Retina (tissue), 1 donor: ENCODE data around the gene ELMO1.

Experiments used
- DNase-seq: peaks from one replicate; pipeline ENCODE4 v3.0.0-alpha.2; 2016

The ELMO1 gene

DNA sequence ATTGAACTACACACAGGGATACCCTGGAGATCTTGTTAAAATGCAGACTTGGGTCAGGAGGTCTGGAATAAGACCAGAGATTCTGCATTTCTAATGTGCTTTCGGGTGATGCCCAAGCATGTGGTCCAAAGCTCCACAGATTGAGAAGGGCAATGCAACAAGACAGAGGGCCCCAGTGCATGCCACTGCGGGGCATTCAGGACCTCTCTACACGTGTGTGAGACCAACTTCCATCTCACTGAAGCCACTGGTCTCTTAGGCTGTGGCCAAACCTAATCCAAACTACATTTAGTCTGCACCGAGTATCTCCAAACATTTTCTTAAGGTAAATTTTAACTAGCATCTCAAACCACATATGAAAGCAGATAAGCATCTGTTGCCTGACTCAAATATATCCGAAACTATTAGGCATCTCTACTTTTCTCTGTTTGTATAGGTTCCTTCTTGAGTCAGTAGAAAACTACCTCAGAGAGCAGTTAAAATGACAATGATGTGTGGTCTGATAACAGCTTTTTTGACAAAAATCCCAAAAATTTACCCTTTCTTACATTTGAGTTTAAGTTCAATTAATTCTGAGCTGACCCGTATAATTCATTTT, 107.5 kb downstream of the ELMO1 start:
- no peak for DNase-seq

DNA sequence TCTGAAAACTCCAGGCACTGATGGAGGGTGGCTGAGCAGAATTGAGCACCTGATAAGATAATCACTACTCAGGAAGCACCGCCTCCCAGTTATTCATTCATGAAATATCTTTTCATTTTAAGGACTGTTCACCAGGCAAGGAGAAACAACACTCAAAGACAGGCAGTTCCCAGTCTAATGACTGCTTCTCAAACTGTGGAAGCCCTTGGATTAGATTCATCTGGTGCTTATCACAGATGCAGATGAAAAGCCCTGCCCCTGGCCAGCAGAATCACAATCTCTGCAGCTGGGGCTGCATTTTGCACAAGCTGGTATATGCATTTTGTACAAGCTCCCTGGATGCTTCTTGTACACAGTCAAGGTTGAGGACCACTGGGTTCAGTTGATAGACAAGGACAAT, 109.7 kb downstream of the ELMO1 start:
- DNase-seq, result no peak

DNA sequence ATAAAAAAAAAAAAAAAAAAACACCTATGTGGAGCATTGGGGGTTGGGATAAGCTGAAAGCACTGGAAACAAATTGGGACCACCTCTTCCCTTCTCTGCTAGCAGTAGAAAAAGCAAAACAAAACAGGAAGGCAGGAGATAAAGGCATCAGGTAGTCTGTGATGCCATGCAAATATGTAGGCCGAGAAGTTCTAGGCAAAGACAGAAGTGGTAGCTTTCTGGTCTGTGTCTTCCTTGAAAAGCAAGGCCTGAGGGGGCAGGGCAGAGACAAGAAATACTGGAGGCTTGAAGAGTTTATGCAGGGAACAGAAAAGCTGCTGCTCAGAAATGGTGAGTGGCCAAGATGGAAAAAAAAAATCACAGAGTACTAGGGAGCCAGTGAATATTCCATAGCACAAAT, 111.1 kb downstream of the ELMO1 start:
- no peak for DNase-seq

DNA sequence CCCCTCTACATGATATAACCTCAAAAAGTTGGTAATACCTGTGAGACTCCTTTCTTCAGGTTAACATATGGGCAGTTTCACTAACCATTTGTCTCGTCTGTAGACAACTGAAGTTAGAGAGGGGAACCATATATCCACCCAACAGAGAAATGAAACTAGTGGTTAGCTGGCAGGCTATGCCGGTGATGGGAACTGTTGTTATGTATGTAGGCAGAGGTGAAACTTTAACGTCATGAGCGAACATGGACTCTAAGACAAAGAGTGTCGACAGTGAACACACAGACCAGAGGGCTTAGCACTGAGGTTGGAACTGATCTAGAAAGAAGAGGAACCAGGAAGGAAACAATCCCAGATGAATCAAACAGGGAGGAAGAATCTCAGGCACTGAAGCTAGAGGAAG, 112.4 kb downstream of the ELMO1 start:
- DNase-seq, result no peak

DNA sequence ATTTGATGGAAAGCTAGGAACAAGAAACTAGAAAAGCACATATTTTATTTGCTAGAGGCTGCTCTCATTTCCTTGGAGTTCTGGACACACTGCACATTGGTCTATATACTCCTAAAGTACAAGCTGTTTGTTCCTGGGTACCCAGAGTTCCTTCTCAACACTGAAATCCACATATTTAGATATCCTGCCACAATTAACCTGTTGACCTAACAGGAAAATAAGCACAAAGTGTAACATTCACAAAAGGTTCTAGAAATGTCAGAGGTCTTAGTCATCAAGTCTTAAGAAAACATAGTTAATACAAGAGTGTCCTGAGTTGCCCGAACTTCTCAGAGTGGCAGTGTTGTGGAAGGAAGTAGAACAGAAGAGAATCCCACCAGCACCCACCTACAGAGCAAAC, 115.6 kb downstream of the ELMO1 start:
- no peak for DNase-seq

DNA sequence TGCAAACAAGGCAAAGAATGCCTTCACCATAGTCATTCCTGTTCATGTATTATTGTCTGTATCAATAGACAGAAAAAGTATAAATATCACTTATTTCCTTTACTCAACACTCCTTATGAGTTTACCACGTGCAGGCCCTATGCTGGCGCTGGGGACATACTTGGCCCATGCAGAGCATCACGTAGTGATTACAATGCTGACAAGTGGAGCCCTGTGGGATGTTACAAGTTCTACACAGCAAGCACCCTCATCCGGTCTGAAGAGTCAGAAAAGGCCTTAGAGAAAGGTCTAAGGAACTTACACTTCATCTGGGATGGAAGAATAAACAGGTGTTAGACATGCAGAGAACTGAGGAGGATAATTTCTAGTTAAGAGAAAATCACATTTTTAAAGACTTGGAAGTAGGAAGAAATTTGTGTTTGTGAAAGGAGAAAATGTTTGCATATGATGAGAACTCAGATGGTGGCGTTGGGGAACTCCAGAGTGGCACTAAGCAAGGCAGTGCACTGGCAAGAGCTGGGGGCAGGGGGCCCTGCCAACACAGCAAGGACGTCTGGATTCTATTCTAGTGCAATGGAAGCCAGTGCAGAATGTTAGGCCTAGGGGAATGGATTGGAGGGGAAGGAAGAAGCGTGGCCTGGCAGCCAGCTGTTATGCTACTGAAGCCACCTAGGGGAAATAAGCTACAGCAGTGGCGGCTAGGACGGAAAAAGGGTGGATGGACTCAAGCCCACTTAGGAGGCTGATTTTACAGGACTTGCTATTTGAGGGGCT, 116.2 kb downstream of the ELMO1 start:
- no peak for DNase-seq

DNA sequence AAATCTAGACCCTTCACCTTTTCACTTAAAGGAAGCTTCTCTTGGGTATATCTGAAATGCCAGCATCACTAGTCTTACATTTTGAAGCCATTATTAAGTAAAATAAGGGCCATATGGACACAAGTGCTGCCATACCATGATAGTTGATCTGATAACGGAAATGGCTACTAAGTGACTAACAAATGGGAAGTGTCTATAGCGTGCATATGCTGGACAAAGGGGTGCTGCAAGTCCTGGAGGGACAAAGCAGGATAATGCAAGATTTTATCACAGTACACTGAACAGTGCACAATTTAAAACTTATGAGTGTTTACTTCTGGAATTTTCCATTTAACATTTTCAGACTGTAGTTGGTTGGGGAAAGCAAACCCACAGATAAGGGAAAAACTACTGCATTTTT, 117.9 kb downstream of the ELMO1 start:
- DNase-seq, result no peak

DNA sequence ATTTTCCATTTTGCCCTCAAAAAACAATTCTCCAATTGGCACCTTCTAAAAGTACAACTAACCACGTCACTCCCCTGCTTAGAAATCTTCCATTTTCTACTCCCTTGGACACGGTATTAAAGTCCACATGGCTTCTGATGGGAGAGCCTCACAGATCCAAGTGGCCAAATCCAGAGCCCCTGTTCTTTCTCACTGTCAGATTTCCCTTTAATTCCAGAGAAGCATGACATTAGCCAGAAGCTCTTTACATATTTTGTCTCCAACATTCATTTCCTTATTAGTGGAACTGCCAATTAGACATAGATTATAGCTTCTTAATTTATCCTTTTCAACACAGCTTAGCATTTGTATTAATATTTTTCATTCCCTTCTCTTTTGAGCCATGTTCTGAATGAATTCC, 118.7 kb downstream of the ELMO1 start:
- no peak for DNase-seq

DNA sequence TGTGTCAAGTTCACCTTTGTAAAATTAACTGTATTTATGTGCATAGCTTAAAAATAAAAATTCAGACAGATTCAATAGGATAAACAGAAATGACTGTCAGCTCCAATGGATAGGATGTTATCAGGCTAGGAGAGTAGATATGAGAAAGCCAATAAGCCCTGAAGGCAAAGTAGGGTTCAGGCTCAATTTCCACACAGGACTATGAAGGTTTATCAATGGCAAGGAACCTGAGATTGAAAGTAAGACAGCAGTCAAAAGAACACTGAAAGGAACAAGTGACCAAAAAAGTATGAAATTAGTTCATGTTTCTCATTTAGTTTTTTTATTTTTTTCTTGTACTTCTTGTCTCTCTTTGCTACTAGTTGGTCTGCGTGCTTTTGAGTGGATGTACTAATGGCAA, 121.4 kb downstream of the ELMO1 start:
- DNase-seq, result no peak

DNA sequence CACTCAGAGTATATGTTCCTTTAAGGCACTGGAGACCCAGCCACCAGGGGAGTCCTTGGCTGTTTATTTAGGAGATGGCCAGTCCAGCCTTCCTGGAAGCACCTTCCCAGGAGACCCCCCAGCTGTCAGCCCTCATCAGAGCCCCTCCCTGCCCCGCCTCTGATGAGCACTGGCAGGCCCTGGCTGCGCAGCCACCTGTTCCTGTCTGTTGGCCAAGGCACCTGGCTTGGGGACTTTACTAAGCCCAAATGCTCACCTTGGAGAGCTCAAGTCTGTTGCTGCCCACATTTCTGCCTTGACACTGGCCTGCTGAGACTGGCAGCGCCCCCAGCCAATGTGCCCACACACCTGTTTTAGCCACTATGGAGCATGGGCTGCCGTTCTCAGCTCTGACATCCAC, 124.7 kb downstream of the ELMO1 start:
- no peak for DNase-seq

DNA sequence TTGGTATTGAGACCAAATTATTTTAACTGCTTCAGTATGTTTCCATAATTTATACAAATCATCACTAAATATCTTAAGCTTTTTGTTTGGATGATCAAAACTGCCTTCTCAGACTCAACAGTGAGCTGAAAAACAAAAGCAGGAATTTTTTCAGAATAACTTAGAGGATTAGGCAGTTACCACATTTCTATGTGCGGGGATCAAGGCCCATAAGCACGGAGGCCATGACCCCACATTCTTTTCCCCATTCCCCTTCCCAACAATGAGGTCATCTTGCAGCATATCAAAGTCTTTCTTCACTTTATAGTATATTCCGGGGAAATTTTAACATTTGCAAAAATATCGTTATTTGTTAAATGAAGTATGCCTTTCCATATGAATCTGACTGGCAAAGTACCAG, 125.8 kb downstream of the ELMO1 start:
- DNase-seq, result no peak

DNA sequence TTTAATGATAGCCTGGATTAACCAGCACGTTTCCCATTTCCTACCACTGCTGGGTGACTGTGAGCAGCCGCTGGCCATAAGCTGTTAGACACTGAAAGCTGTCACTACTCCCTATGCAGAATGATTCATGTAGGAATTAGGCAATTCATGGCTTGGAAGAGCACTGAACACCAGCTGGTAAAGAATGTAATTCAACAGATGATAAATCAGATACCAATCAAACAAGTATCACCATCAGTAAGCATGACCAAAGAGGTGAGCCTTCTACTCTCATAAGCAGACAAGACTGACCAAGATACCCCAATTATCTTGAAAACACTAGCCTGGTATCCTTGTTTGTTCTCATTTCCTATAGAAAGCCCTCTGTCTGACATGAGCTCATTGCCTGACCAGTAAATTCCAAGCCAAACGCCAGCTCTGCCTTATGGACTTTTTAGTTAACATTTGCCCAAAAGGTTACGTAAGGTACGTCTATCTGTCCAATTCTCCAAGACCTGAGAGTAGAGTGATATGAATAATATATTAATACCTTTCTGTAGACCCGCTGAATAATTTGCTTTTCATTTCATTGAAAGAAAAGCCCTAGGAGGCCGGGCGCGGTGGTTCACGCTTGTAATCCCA, 127.7 kb downstream of the ELMO1 start:
- DNase-seq, result no peak

DNA sequence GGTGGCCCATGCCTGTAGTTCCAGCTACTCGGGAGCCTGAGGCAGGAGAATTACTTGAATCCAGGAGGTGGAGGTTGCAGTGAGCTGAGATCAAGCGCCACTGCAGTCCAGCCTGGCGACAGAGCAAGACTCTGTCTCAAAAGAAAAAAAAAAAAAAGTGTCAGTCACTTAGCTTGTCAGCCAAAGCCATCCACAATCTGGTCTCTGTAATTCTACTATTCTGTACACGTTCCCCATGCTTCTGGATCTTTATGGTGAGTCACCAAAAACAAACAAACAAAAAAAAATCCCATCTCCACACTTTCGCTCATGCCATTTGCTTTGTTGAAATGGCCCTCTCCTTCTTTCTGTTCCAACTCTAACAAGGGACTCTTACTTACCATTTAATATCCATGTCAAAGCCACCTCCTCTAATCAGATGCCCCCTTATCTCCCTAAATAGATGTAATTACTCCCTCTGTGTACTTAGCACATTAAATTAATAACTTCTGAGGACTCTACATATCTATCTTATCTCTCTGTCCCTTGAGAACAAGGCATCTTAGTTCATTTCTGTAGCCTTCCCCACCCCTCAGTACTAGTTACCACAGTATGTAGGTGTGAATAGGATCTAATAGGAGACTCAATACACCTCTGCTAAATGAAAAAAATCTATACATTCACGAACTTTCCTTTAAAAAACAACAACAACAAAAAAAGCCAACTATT, 128.4 kb downstream of the ELMO1 start:
- DNase-seq, result no peak

DNA sequence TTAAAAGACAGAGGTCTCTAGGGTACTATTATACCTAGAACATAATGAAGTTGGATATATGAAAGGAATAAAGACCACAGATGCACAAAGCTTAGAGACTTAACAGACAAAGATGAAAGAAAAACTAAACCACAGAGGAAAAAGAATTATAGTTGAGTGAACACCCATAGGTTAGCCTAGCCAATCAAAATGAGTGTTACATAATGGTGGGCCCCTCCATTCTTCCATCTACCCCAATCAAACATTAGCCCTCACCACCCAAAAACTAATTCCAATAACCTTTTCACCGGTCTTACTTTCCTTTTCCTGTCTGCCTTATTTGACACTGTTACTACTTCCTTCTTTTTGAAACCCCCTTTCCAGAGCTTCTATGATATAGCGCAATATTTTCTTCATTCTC, 130.1 kb downstream of the ELMO1 start:
- DNase-seq, result no peak

DNA sequence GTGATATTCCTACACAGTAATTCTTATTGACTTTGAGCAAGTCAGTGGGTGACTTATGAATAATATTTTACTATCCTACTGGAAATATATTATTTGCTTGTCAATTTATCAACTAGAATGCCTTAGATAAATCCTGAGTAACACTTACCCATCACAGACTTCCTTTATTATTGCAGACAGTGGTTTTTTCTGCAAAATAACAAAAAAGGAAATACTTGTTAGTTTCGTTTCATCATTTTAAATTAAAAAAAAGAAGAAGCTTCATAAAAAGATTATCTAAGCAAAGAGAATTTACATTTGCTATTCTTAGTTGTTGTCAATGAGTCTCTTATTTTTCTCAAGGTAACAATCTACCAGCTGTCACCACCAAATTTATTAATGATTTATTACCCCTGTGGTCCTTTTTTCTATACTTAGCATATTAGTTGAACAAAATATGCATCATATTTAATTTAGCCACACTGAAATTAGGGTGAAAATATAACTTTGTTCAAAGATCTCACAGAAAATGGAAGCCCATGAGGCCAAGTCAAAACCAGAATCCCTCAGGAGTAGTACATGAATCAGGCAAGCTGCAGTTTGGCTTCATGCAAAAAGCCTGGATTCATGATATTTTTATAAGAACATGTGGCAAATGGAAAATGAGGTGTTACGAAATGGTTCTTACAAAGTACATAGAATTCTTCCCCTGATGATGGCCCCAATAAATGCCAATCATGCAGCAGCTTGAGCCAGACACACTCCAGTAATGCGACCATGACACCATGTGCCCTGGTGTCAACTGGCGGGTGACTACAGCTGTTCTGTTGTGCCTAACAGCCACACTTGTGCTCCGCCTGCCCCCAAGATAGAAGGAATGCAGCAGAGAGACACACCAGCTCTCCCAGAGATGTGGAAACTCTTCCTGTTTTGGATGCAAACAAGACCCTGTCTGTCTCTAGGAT, 132.6 kb downstream of the ELMO1 start:
- DNase-seq, result no peak

DNA sequence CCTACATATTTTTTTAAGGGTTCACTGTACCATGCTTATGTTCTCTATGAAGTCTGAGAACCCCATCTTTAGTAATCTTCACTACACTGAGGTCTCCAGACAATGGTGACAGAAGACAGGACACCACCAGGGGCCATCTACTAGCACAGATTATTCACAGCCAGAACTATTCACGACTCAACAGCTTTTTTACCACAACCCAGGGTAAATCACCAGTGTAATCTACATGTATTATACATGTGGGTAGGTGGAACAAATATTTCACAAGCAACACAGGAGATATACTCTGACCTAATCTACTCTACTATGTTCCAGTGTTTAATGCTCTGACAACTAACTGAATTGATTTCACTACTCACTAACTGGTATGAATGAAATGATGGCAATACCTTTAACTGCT, 136.1 kb downstream of the ELMO1 start:
- DNase-seq, result no peak

DNA sequence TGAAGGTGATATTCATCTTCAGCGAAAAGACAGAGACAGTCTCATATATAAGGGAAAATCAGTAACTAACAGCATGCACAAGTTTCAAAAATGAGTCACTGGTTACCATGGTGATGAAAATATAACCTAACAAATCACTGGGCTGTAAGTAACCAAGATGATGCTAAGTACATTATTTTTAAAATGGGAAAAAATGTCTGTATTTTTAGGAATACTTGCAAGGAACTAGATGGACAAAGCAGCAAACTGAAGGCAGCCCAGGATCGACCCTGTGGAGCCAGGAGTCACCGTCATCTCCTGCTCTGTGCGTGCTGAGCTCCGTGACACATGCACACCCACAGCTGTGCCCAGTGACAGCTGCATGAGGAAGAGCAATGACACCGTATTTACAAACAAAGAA, 137.3 kb downstream of the ELMO1 start:
- DNase-seq, result no peak

DNA sequence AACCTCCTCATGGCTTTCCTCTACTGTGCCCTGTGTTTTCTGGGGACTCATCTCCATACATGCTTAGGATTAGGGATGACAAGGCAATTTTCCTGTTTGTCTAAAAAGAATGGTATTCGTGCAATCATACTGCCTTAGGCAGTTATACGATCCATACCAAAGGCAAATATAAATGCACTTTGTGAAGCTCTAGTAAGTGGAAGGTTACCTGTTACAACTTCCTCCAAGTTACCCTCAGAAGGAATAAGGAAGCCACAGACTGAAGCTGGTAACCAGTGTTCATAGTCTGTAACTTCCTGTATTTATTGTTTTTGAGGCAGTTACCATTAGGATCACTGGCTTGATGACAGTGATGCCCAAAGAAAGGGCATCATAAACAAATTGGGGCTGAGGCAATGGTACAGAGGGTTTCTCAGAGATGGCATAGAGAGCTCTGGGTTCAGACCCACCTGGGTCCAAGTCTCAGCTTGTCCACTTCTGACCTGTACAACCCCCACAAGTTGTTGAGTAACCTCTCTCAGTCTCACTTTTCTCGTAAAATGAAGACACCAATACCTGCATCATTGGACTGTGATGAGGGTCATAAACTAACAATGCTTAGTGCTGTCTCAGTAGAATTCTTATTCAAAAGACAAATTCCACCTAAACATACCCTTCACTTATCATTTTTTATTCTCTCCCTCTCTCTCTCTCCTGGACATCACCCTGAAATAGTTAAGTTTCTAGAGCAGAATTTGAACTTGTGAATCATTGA, 138.2 kb downstream of the ELMO1 start:
- DNase-seq, result no peak

DNA sequence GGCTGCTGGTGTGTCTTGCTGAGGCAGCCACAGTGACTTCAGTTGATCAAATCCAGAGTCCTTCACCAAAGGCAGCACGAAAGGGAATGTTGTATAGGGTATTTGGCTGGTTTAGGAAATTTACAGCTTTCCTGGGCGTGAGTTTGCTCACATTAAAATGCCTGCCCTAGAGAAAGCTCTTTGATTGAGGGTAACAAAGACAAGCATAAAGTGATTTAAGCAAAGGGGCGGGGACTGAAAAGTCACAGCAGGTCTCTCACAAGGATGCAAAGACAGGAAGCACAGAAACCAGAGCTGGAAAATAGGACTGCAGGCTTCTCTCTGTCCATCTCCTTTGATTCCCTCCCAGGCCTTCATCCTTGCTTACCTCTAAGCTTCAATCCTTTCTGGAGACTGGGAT, 139.2 kb downstream of the ELMO1 start:
- no peak for DNase-seq

DNA sequence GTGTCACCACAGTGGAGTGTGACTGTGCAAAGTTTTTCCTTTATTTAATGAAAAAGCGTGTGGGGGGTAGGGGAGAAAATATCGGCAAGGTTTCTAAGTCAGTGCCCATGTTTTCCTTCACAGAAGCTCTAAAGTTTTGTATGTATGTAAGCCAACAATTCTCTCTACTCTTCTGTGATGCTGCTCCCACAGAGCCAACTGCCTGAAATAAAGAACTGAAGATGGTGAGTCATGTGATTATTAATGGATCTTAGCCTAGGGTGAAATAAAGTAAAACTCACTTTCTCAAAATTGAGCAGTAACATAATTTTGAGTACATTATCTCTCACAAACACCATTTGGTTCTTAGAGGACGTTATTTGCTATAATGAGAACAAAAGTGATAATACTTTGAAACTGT, 143.7 kb downstream of the ELMO1 start:
- DNase-seq, result no peak

DNA sequence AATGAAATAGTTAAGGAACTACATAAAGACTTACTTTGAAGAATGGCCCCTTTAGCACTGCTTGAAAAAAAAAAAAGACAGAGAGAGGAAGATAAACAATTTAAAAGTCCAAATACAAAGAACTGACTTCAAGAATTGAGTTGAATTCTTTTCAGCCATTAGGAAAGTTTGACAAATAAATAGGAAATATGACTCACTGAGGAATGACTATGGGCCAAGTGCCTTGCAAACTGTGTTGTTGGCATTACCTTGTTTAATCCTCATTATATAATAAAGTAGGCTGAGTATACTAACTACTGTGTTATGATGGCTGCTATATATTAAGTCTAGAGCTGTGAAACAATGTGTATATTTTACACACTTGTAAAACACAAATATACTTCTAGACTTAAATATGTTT, 151.1 kb downstream of the ELMO1 start:
- no peak for DNase-seq

DNA sequence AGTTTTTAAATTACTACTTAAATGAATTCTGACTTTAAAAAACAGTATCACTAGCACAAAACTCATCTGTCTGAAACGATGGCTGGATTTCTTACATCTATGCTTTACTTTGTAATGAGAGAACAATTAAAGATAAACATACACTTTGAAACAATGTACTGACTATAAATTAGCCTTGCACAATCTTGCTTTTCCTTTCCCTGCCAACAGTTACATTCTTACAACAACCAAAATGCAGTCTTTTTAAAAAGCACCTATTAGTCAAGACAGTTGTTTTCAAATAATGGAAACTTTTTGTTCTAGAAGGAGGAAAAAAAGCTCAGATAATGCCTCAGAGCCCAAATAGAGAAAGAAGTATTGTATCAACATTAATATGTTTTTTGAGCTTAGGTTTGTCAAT, 153.3 kb downstream of the ELMO1 start:
- no peak for DNase-seq
